ENCODE measurements around the gene ACADS. TPM values are rescaled to one million over a fixed set of nuclear protein-coding genes. Genes with fewer than 3 reads are reported as not detected.

The ACADS gene
- total and polyA plus RNA-seq, 9 of the 15 experiments (the other 6 are each of a cell fraction or from before 2014, with no cell fraction given), result 0.06 to 20.3 (median 8.8) TPM

DNA sequence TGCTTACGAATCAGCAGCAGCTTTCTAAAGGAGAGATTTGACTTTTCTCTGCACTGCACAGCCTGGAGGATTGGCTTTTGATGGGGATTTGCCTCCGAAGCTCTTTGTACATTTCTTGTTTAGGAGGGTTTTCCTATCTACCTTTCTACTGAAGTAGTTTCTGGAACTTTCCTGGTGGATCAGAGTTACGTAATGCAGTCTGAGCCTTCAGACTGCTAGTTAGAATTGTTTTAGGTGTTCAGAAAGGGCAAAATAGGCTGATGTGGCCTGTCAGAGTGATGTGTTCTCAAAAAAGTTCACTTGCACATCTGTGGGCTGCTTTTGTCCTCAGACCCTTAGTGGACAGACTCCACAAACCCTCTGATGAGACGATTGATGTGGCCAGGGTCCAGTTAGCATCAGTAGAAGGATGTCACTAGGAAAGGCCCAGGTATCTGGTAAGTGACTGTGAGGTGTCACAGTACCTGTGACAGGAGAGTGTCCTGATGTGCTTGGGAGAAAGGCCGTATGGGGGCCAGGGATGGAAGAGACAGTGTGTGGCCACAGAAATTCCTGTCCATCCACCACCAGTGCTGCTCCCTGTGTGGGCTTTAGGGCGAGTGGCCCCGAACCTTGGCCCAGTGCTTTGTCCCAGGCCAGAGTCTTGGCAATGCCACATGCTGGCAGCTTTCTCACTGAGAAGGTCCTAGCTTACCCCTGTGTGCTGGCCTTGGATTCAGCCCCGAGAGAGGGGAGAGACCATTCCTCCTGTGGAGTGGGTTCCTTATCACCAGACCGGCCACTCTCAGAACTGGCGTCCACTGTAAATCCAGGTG lies 4.4 kb upstream of the ACADS start:
- WGBS (ENCODE audit: insufficient coverage, low coverage, missing lambda C conversion rate), result 71% methylated on average over 10 of the region's 10 CpGs
- peaks cover 8% of the 10 kb centered on the region; the same call in 1 of the 2 replicates for H4K20me1 ChIP-seq (replicated peaks; ENCODE audit: control insufficient read depth, insufficient read depth, low read length)
- H3K27ac ChIP-seq (ENCODE audit: extremely low read depth, low read depth, low read length), result peak overlapping the region; percentile 58; the same call in 2 of the 3 replicates
- peak overlapping the region in 1 of 2 experiments; percentile 53; a peak in 1 of 4 replicates for H3K9ac ChIP-seq (ENCODE audit: insufficient read depth in 1 of 2, low read depth in 2 of 2, low read length in 2 of 2)
- H3K4me3 ChIP-seq, result no peak overlapping the region
- intact Hi-C loops (cut with micrococcal nuclease), result no loop called here
- H3K79me2 ChIP-seq (ENCODE audit: control insufficient read depth, insufficient read depth, low read length), result peaks cover 5% of the 10 kb centered on the region
- DNase-seq (ENCODE audit: extremely low read depth in 1 of 4, low spot score in 3 of 4), result no peak
- H3K9me3 ChIP-seq (replicated peaks; ENCODE audit: control insufficient read depth, insufficient read depth, low read depth, low read length), result no peaks in the 10 kb centered on the region
- FAIRE-seq, result no peak
- no peak for ATAC-seq
- in situ Hi-C loops (cut with MboI), result no loop called here
- no peaks in the 10 kb centered on the region for H3K27me3 ChIP-seq (ENCODE audit: control insufficient read depth in 2 of 2, insufficient read depth in 2 of 2, low read length in 2 of 2)
- POLR2A ChIA-PET, result interaction anchor here (0.5 to 2.4 kb wide), 11 partner anchors 9 to 520 kb away, joined by 3 to 22 read pairs (median 3); partner anchors contain the start of genes RNU4-1, RNU4-2, RPLP0 and UNC119B
- no peaks in the 10 kb centered on the region for H3K9me1 ChIP-seq (ENCODE audit: control insufficient read depth, insufficient read depth, low read length)
- CTCF ChIA-PET (ENCODE audit: low intra/inter-chr PET ratio), result no interaction called here
- no peak overlapping the region; the same call in 1 of the 2 replicates for H3K4me2 ChIP-seq (ENCODE audit: insufficient read depth, low read length)
- H3K4me1 ChIP-seq (replicated peaks in 1 of 2; ENCODE audit: control insufficient read depth in 2 of 2, insufficient read depth in 2 of 2, low read length in 2 of 2), result peaks cover 36 to 38% of the 10 kb centered on the region in 2 experiments; a peak in 4 of 5 replicates
- peaks cover 70% of the 10 kb centered on the region for H3K36me3 ChIP-seq (ENCODE audit: control insufficient read depth, insufficient read depth, low read length)
- BruUV-seq (replicated peaks), result no TSS peak
- H2AFZ ChIP-seq (ENCODE audit: low read depth, low read length), result no peak overlapping the region
- TF ChIP-seq NFE2 (IDR thresholded peaks at IDR 0.05; ENCODE audit: low read depth), result no peak
- TF ChIP-seq BCL6 (CRISPR knock-in tag; IDR thresholded peaks at IDR 0.05), result no peak
- peak; percentile 40; the same call in 1 of the 2 replicates for TF ChIP-seq FOXP1 (CRISPR knock-in tag; IDR thresholded peaks at IDR 0.05)
- TF ChIP-seq, protein P1, sequence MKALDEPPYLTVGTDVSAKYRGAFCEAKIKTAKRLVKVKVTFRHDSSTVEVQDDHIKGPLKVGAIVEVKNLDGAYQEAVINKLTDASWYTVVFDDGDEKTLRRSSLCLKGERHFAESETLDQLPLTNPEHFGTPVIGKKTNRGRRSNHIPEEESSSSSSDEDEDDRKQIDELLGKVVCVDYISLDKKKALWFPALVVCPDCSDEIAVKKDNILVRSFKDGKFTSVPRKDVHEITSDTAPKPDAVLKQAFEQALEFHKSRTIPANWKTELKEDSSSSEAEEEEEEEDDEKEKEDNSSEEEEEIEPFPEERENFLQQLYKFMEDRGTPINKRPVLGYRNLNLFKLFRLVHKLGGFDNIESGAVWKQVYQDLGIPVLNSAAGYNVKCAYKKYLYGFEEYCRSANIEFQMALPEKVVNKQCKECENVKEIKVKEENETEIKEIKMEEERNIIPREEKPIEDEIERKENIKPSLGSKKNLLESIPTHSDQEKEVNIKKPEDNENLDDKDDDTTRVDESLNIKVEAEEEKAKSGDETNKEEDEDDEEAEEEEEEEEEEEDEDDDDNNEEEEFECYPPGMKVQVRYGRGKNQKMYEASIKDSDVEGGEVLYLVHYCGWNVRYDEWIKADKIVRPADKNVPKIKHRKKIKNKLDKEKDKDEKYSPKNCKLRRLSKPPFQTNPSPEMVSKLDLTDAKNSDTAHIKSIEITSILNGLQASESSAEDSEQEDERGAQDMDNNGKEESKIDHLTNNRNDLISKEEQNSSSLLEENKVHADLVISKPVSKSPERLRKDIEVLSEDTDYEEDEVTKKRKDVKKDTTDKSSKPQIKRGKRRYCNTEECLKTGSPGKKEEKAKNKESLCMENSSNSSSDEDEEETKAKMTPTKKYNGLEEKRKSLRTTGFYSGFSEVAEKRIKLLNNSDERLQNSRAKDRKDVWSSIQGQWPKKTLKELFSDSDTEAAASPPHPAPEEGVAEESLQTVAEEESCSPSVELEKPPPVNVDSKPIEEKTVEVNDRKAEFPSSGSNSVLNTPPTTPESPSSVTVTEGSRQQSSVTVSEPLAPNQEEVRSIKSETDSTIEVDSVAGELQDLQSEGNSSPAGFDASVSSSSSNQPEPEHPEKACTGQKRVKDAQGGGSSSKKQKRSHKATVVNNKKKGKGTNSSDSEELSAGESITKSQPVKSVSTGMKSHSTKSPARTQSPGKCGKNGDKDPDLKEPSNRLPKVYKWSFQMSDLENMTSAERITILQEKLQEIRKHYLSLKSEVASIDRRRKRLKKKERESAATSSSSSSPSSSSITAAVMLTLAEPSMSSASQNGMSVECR (CRISPR knock-in tag; IDR thresholded peaks at IDR 0.05), result 0 out of 2 replicates have a peak, but pooled peaks have one; percentile 9
- no peak for TF ChIP-seq SMARCC2 (IDR thresholded peaks at IDR 0.05; ENCODE audit: low read depth)
- no peak for TF ChIP-seq MYBL2 (IDR thresholded peaks at IDR 0.05; ENCODE audit: low read depth)
- TF ChIP-seq MYBL2 (CRISPR knock-in tag; IDR thresholded peaks at IDR 0.05; ENCODE audit: borderline replicate concordance), result no peak
- no peak for TF ChIP-seq HLTF (IDR thresholded peaks at IDR 0.05)
- 0 out of 2 replicates have a peak, but pooled peaks have one; percentile 9 for TF ChIP-seq GATA2 (CRISPR knock-in tag; IDR thresholded peaks at IDR 0.05)
- TF ChIP-seq CEBPB (tag; IDR thresholded peaks at IDR 0.05), result peak; percentile 64
- 0 out of 2 replicates have a peak, but pooled peaks have one; percentile 3 for TF ChIP-seq ARID1B (IDR thresholded peaks at IDR 0.05)
- TF ChIP-seq, protein P2, sequence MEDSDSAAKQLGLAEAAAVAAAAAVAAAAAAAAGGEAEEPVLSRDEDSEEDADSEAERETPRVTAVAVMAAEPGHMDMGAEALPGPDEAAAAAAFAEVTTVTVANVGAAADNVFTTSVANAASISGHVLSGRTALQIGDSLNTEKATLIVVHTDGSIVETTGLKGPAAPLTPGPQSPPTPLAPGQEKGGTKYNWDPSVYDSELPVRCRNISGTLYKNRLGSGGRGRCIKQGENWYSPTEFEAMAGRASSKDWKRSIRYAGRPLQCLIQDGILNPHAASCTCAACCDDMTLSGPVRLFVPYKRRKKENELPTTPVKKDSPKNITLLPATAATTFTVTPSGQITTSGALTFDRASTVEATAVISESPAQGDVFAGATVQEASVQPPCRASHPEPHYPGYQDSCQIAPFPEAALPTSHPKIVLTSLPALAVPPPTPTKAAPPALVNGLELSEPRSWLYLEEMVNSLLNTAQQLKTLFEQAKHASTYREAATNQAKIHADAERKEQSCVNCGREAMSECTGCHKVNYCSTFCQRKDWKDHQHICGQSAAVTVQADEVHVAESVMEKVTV (CRISPR knock-in tag; IDR thresholded peaks at IDR 0.05), result no peak
- TF ChIP-seq, protein P3, sequence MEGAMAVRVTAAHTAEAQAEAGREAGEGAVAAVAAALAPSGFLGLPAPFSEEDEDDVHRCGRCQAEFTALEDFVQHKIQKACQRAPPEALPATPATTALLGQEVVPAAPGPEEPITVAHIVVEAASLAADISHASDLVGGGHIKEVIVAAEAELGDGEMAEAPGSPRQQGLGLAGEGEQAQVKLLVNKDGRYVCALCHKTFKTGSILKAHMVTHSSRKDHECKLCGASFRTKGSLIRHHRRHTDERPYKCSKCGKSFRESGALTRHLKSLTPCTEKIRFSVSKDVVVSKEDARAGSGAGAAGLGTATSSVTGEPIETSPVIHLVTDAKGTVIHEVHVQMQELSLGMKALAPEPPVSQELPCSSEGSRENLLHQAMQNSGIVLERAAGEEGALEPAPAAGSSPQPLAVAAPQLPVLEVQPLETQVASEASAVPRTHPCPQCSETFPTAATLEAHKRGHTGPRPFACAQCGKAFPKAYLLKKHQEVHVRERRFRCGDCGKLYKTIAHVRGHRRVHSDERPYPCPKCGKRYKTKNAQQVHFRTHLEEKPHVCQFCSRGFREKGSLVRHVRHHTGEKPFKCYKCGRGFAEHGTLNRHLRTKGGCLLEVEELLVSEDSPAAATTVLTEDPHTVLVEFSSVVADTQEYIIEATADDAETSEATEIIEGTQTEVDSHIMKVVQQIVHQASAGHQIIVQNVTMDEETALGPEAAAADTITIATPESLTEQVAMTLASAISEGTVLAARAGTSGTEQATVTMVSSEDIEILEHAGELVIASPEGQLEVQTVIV (CRISPR knock-in tag; IDR thresholded peaks at IDR 0.05; ENCODE audit: borderline replicate concordance), result no peak

All from K562 (cell line).